Astrocyte (in vitro differentiated cells and primary cell): ENCODE measurements around the gene CGN.

Experiments
- EZH2 ChIP-seq: IDR thresholded peaks from 2 replicates; pipeline ENCODE4 v1.6.1; 2012; ENCODE audit warnings: mild to moderate bottlenecking, low read length, inconsistent platforms; ENCODE audit not compliant: insufficient read depth
- TF ChIP-seq, protein P1 (sequence below): IDR thresholded peaks from 2 replicates; pipeline ENCODE4 v1.5.1; 2011; ENCODE audit warnings: low read depth, mild to moderate bottlenecking, inconsistent platforms, low read length, moderate library complexity; ENCODE audit not compliant: insufficient read depth

DNA sequence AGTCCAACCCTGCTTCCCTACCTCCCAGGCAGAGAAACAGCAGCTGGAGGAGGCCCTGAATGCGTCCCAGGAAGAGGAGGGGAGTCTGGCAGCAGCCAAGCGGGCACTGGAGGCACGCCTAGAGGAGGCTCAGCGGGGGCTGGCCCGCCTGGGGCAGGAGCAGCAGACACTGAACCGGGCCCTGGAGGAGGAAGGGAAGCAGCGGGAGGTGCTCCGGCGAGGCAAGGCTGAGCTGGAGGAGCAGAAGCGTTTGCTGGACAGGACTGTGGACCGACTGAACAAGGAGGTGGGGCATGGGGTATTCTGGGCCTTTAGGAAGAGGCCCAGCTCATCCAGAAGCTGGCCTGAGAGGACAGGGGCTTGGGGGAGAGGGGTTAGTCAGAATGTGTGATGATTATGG, 19.3 kb downstream of the CGN start:
- no peak for TF ChIP-seq EZH2
- TF ChIP-seq, protein P1, sequence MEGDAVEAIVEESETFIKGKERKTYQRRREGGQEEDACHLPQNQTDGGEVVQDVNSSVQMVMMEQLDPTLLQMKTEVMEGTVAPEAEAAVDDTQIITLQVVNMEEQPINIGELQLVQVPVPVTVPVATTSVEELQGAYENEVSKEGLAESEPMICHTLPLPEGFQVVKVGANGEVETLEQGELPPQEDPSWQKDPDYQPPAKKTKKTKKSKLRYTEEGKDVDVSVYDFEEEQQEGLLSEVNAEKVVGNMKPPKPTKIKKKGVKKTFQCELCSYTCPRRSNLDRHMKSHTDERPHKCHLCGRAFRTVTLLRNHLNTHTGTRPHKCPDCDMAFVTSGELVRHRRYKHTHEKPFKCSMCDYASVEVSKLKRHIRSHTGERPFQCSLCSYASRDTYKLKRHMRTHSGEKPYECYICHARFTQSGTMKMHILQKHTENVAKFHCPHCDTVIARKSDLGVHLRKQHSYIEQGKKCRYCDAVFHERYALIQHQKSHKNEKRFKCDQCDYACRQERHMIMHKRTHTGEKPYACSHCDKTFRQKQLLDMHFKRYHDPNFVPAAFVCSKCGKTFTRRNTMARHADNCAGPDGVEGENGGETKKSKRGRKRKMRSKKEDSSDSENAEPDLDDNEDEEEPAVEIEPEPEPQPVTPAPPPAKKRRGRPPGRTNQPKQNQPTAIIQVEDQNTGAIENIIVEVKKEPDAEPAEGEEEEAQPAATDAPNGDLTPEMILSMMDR = no peak
